Measurements from ENCODE around the gene FKBP5.

DNA sequence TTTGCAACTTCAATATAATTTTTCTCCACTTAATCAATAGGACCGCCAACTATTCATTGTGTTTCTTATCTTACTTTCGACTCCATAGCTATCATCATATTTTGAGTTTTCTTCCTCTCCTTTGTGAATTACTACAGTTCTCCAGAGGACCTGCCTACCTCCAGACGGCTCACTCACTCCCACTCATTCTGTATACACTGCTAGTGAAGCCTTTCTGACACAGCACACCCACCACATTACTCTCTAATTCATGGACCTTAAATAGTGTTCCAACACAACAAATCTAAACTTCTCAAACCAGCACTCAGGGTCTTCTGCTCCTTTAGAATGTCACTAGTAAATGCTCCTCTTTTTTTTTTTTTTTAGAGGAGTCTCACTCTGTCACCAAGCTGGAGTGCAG lies 23.8 kb downstream of the FKBP5 start:
- TF ChIP-seq, protein P1, sequence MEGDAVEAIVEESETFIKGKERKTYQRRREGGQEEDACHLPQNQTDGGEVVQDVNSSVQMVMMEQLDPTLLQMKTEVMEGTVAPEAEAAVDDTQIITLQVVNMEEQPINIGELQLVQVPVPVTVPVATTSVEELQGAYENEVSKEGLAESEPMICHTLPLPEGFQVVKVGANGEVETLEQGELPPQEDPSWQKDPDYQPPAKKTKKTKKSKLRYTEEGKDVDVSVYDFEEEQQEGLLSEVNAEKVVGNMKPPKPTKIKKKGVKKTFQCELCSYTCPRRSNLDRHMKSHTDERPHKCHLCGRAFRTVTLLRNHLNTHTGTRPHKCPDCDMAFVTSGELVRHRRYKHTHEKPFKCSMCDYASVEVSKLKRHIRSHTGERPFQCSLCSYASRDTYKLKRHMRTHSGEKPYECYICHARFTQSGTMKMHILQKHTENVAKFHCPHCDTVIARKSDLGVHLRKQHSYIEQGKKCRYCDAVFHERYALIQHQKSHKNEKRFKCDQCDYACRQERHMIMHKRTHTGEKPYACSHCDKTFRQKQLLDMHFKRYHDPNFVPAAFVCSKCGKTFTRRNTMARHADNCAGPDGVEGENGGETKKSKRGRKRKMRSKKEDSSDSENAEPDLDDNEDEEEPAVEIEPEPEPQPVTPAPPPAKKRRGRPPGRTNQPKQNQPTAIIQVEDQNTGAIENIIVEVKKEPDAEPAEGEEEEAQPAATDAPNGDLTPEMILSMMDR (conservative IDR thresholded peaks at IDR 0.05 in 1 of 2, IDR thresholded peaks at IDR 0.05 in 1 of 2; ENCODE audit: low read depth in 1 of 2, low read length in 2 of 2): no peak
- no peak for TF ChIP-seq EZH2 (IDR thresholded peaks at IDR 0.05; ENCODE audit: low read length, missing control alignments)

Measured in fibroblast of lung (primary cell).